HL-60/S4 treated with phorbol 12-myristate 13-acetate at 8.2 ng/mL for 4 days and 3 days (cell line): Measurements from ENCODE around the gene NOTCH2.

Source experiments
- in situ Hi-C: fragments of 300-500 bp; cut with MboI; formaldehyde crosslinking; loops from 2 replicates; pipeline ENCODE4 v1.15.0; 2022; ENCODE audit warnings: low sequenced_read_pairs

NOTCH2 gene

DNA sequence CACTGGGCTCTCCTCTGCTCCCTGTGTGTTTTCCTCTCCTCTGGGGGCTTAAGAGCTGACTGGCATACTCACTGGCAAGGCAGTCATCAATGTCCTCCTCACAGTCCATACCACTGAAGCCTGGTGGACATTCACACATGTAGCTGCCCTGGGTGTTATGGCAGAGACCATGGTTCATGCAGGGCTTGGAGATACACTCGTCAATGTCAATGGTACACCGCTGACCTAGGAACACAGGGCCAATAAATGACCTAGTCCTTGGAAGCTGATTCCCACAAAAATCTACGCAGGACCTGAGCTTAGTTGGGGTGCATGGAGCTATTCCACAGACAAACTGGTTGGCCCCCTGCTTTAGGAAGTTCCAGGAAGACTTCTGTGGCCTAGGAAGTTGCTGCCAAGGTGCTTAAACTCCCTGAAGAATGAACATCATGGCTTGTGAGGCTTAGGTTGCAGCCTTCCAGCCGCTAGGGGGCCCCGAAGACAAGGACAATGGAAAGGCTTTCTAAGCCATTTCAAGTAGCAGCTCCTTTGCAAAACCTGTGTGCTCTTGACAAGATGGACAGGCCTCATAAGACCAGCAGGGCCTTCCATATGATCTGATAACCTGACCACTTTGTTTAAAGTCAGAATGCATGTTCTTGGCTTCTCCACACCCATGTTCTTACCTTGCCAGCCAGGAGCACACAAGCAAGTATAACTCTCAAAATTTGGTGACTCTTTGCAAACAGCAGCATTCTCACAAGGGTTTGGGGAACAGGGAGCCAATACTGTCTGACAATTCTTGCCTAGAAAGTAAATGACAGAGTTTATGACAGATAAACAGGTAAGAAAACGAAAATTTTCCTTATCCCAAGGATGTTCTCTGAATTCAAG, 120.9 kb downstream of the NOTCH2 start:
- in situ Hi-C loops: no loop called here

DNA sequence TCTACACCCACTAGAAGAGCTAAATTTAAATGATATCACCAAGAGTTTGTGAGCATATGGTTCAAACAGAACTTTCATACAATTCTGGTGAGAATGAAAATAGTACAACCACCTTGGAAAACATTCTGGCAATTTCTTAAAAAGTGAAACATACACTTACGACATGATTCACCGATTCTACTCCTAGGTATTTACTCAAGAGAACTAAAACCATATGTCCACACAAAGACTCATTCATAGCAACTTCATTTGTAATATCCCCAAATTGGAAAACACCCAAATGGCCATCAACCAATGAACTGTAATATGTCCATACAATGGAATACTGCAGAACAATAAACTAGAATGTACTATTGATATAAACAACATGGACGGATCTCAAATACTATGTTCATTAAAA, 122.0 kb downstream of the NOTCH2 start:
- in situ Hi-C loops: no loop called here

DNA sequence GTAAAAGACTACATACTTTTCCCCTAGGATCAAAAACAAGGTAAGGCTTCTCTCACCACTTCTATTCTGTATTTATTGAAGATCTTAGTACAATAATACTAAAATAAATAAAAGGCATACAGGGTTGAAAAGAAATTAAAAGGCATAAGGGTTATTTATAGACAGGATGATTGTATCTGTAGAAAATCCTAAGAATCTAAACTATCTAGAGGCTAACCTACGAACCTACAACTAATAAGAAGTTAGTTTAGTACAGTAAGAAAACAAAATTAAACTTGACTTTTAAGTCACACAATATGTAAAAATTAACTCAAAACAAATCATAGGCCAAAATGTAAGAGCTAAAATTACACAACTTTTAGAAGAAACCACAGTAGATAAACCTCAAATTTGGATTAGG, 122.7 kb downstream of the NOTCH2 start:
- in situ Hi-C loops: no loop called here

DNA sequence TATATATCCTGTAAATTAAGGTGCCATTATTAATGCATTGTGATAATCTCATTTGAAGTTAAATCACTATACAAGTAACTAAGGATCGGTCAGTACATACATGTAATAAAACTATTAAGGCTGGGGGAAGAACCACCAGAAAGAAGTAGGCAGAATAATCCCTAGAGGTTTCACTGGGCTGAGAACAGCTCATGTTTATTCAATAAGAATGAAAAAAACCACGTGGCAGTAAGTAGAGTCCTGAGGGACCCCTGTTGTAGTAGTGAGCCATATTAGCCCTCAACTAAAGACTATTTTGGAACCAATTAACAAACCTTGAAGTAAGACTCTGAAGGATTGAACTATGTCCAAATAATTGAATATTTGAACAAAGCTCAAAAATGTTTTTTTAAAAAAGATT, 126.2 kb downstream of the NOTCH2 start:
- in situ Hi-C loops: no loop called here

DNA sequence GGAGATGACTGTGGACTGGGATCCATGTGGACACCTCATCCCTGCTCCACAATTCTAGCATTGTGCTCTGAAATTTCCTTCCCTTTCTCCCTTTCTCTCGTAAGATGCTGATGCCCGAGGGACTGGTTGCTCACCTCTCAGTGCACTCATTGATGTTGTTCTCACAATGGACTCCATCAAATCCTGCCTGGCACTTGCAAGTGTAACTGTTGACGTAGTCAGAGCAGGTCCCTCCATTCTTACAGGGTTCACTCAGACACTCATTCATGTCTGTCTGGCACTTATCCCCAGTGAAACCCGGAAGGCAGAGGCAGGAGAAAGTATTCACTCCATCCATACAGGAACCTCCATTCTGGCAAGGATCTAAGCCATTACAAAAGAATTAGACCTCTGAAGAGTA, 128.1 kb downstream of the NOTCH2 start:
- in situ Hi-C loops: no loop called here

DNA sequence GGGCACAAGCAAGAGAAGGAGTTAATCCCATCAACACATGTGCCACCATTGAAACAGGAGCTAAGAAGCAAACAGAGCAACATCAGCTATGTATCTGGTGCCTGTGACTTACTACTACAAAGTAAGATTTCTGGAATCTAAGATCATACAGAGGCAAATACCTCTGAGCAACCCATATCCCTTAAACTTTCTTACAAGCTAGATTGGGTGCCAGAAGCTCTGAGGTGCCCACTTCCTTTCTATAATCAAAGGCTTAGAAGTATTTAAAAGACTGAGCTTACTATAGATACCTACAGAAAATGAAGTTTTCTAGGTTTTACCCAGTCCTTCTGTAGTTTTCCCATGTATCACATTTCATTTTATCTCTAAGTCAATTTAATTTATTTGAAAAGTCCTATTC, 128.8 kb downstream of the NOTCH2 start:
- in situ Hi-C loops: no loop called here

DNA sequence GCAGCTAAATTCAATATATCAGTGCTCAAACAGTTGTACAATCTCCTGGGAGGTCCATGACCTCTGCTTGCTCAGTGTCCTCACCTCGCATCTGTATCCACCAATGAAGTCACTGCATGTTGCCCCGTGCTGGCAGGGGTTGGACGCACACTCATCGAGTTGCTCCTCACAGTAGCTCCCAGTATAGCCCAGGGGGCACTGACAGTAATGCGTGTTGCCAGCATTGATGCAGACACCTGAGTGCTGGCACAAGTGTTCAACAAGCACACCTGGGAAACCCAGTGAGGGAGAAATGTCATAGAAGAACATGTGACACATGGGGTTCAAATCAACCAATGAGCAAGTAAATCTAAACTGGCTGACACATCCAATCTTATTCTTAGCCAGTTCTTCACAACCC, 132.3 kb downstream of the NOTCH2 start:
- in situ Hi-C loops: no loop called here

DNA sequence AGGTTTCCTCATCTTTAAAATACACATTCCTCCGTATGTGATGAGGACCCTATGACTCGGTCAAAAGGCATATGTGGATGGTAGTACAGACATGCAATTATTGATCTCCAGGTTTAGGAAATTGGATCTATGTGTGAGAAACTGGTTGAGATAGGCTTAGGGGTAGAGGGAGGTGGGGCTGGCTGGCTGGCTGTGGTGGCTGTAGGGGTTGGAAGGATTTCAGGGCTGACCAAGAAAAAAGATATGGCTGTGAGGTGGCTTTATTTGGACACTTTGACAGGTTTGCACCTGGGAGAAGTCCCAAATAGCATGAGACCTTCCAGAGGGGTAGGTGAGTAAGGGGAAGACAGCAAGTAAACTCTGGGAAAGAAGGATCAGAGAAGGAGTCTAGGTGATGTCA, 133.5 kb downstream of the NOTCH2 start:
- in situ Hi-C loops: no loop called here

DNA sequence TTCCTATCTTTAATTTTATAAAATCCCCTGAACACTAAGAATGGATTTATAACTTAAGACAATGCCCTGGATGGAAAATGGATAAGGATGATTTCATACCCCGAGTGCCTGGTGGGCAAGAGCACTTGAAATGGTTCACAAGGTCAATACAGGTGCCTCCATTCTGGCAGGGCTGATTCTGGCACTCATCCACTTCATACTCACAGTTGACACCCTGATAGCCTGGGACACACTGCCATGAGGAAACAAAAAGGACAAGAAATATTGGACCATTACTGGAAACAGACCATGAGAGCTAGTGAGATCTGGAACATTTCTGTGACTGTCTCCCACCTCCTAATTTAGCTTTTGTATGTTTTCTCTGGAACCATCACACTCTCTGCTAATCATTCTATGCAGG, 134.1 kb downstream of the NOTCH2 start:
- in situ Hi-C loops: no loop called here

DNA sequence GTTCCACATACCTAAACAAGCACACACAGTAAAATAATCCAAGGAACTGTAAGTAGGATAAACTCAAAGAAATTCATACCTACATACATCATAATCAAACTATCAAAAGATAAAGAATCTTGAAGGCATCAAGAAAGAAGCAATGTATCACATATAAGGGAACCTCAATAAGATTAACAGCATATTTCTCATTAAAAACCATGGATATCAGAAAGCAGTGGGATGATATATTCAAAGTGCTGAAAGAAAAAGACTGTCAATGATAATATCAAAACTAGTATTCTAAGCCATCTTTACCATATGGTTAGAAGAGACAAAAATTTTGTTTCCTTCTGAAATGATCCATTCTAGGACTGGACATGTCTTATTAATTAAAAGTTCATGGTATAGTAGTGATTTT, 136.1 kb downstream of the NOTCH2 start:
- in situ Hi-C loops: no loop called here

DNA sequence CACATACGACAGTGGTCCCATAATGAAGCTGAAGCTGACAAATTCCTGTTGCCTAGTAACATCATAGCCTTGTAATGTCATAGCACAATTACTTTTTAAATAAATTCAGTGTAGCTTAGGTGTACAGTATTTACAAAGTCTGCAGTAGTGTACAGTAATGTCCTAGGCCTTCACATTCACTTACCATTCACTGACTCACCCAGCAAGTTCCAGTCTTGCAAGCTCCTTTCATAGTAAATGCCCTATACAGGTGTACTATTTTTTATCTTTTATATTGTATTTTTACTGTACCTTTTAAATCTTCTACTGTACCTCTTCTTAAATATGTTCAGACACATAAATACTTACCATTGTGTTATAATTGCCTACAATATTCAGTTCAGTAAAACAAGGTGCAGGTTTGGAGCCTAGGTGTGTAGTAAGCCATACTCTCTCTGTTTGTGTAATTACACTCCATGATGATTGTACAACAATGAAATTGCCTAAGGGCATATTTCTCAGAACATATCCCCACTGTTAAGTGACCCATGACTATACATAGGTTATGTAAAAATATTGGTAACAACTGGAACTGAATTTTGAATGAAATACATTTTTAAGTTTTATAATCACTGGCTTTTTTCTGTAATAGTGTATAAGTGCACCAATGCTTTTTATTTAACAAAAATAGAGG, 139.7 kb downstream of the NOTCH2 start:
- in situ Hi-C loops: no loop called here

DNA sequence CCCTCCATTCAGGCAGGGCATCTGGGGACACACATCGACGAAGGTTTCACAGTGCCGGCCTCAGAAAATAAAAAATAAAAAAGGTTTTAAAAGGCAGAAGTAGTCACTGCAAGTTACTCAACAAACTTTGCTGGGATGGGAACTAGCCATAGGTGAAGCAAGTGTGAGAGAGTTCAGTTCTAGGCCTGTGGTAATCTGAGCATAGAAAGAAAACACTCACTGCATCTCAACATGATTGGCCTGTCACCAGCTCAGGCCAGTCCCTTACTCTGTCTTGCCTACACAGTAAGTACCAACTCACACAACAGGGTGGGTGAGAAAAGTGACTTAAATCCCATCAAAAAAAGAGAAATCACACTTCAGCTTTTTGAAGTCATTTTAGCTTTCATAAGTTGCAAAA, 142.9 kb downstream of the NOTCH2 start:
- in situ Hi-C loops: no loop called here

DNA sequence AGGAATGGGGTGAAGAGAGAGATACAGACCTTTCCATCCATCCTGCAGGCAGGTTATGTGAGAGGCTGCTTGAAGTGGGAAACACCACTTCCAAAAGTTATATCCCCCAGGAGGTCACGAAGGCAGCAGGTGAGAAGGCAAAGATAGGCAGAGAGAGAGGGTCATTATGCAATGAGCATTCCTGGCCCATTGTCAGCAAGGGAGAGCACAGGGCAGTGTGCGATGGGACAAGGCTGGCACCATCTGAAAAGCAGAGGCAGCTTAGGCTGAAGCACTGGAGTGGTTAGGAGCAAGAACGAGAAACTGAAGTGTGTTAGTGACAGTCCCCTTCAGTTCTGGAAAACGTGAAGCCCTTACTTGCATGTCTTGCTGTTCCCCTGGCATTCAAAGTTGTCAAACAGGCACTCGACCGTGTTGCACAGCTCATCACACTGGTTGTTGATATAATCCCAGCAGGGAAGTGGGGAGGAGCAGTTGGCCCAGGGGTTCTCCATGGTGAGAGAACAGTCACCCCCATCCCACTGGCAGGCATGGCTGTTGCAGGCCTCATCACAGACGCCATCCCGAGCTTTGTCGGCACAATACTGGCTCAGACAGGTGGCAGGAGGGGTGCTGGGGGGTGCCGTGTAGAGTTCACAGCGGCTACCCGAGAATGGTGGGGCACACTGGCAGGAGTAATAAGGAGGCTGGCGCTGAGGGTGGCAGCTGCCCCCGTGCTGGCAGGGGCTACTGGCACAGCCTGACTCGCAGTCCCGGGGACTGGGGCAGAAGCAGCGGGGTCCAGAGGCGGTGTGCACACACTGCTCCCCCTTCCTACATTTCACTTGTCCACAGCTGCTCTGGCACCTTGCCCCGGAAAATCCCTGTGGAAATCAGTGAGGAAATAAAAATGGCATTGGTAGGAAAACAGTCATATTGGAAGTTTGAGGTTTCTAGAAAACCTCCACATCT, 144.2 kb downstream of the NOTCH2 start:
- in situ Hi-C loops: no loop called here

DNA sequence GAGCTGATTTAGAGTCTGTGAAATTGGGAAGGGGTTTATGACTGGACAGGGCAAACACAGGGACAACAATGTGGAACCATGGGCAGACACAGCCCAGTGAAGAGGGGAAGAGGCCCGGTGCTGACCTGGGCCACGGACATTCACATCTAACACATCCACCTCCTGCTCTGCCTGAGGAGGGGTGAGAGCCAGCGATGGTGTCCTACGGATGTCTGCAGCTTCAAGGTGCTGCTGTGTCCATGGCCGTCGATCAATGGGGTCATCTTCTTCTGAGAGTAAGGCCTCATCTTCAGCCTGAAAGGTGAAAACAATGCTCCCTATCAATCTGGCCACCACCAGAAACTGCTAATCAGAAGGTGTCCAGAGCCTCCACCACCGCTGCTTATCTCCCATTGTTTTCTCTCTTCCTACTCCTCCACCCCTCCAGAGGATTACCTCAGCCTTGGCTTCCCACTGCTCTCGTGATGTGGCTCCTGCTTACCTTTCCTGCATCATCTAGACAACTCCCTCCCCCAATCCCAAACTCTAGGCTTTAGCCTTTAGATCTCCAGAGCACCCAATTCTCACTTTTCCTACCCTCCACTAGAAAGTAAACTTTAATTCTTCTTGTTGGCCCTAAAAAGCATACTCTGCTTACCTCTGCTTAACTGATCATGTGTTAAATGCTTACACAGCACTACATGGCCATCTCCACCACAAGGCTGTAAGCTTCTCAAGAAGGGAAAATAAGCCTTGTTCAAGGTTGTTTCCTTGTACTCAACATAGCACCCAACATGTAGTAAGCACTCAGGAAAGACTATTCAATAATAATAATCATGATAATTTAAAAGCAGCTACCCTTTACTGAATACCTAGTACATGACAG, 149.1 kb downstream of the NOTCH2 start:
- in situ Hi-C loops: no loop called here

DNA sequence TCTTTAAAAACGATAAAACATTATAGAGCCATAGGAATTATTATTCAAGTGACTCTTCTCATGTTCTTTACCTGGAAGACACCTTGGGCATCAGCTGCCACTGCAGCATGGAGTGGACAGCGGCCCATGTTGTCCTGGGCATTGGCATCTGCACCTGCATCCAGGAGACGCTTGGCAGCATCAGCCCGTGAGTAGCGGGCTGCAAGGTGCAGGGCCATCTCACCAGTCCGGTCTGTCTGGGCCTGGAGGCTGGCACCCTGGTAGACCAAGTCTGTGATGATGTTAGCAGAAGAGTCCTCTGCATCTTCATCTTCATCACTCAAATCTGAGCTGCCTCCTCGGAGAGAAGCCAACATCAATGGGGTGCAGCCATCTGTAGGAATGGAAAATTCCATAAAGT, 150.2 kb downstream of the NOTCH2 start:
- in situ Hi-C loops: no loop called here

DNA sequence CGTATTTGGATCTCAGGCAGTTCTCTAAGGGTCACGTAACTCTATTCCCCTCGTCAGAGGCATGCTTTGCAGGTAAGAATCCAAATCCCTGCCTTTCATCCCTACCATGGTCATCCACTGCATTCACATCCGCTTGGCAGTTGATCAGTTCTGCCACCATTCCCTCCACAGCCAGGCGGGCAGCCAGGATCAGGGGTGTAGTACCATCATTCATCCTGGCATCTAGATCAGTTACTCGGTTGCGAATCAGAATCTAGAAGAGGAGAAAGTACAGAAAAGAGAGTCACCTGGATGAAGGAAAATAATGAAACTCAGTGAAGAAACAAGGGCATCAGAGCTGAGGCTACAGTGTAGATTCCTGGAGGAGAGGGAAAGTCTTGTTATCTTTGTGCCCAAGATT, 151.2 kb downstream of the NOTCH2 start:
- in situ Hi-C loops: no loop called here

DNA sequence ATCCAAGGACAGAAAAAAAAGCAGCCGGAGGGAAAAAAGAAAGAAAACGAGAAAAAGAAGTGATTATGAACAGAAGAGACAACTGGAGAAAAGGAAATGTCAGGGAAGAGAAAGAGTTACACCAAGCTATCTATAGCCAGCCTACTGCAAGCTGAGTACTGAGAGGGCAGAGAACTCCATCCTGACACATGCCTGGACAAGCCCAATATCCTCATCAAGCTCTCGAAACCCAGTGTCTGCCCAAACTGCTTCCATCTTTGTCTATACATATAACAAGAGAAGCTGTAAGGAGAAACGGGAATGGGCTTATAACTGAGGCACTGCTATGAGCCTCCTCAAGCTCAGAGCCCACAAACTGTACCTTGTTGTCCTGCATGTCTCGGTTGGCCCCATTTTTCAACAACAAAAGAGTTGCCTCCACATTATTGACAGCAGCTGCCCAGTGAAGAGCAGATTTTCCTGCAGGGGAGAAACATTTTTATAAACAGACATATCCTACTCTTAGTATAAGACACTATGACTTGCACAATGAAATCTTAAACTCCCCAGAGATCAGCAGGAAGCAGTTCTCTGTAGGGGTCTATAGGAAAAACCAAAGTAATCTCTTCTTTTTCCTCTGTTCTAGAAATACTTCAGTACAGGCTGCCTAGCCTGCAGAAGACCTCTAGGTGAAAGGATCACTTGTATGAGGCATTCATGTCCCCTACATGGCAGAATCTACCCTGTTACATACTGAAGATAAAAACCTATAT, 152.0 kb downstream of the NOTCH2 start:
- in situ Hi-C loops: no loop called here

DNA sequence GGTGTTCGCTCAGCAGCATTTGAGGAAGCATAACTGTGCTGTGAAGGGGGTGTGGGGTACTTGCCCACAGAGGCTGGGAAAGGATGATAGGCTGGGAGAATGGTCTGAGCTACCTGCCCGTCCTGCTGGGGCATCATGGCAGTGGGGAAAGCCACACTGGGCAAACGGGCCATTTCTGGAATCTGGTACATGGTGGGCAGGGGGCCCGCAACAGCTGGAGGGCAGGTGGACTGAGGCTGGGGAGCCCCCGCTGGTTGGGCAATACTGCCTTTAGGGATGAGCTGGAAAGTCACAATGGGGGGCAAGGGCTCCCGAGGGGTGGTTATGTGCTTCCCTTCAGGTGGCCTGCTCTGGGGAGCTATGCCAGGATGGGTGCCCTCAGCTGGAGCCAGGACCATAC, 153.9 kb downstream of the NOTCH2 start:
- in situ Hi-C loops: no loop called here

DNA sequence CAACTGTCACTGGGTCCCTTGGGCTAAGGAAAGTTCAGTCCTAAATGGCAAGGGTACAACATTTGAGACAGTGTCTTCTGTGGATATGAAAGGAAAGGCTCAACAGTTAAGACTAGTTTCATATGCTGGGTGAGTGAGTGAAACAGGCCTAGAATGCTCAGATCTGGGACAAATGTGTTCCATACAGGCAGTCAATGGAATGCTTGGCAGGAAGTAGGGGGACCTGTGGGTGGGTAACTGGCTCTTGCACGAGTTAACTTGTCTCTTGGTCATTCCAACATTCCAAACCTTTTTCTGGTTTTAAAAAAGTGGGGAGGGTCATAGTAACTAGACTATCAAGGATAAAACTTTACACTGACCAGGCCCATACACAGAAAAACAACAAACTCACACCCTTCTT, 155.4 kb downstream of the NOTCH2 start:
- in situ Hi-C loops: no loop called here

DNA sequence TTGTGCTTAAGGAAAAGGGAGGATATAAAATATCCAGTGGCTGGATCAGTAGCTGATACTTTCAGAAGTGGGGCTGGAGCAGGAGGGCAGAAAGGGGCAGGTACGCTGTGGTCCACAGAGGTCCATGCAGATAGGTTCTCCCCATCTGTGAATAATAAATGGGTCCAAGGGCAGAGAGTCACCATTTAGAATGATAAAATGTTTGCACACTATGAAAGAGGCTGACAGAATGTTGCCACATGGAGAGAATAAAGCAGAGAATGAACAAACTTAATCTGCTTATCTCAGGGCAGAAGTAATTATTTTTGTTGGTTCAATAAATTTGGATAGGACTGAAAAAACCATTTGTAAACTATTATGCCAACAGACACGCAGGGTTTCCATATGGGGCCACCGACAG, 156.5 kb downstream of the NOTCH2 start:
- in situ Hi-C loops: no loop called here
